ENCODE data around the gene SOX6. TPM values are rescaled to one million over a fixed set of nuclear protein-coding genes. Genes with fewer than 3 reads are reported as not detected.

The SOX6 gene
- 0.03 and 0.70 TPM in 2 replicates for total RNA-seq (2014; rRNA removed; shearing (Covaris generic))
- 0.31 and 0.66 TPM in 2 replicates for polyA plus RNA-seq (2016; fragmentation: Nextera tagmentation; extraction: Ambion mirVana)
- long read RNA-seq, partial matches to known transcripts, result 1 of 1 reads
- long read RNA-seq, other reads (novel, unspliced or antisense), result 0 of 1 reads

DNA sequence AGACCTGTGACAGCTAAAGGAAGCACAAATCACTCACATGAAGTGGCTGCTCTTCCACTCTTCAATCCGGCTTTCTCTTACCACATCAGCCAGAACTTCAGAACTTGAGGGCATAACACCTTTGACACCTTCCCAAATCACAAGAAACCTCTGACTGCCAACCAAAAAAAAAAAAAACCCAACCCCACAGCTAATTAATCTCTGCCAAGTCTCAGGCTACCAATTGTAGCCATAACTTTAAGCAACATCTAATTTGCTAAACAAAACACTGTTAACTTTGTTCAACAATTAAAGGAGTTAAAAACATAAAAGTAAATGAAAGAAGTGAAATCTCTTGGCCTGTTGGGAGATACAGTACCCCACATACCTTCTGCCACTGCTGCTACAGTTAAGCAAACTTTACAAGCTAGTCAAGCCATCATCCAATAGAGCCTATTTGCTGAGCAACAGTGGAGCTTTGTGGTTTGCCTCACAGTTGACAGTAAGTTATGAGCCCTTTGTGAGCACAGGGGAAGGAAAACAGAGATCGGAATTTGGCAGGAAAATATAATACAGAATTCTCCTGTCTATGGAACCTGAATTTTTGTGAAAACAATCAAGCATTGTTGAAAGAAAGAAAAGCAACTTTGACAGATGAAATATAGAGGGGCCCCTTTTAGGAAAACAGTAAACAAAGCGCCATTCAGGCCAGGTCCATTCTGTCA, at the start of gene SOX6:
Gene SOX6 (minus strand): TSS at position 490 of the 704 bp plus-strand sequence. CDS start 15,298 bp downstream, outside the sequence.
- Mint-ChIP-seq H3K36me3 (ENCODE audit: low read depth) (no peaks in the 10 kb centered on the region), H3K27ac (peak within 1 kb of the TSS; percentile 20; the same call in 1 of the 2 replicates), H3K9me3 (no peaks in the 10 kb centered on the region), H3K4me1 (peaks cover 40% of the 10 kb centered on the region), H3K27me3 (ENCODE audit: insufficient read depth, low read depth, poor library complexity) (peaks cover 3% of the 10 kb centered on the region), H3K4me3 (no peak within 1 kb of the TSS)
- ATAC-seq (peak; percentile 76), DNase-seq (ENCODE audit: low spot score) (peak; percentile 27)
- no peaks in the 10 kb centered on the region for H3K36me3 ChIP-seq (ENCODE audit: insufficient read depth)
- no peaks in the 10 kb centered on the region for H3K79me2 ChIP-seq (replicated peaks; ENCODE audit: insufficient read depth)
- no peak within 1 kb of the TSS for H3K27ac ChIP-seq (ENCODE audit: low read depth)
- no peaks in the 10 kb centered on the region for H3K27me3 ChIP-seq (ENCODE audit: insufficient read depth)
- H3F3A ChIP-seq (replicated peaks; ENCODE audit: low read depth), result no peaks in the 10 kb centered on the region
- H4K20me1 ChIP-seq (replicated peaks; ENCODE audit: insufficient read depth), result no peaks in the 10 kb centered on the region
- TF ChIP-seq STAT1 (IDR thresholded peaks at IDR 0.05; ENCODE audit: unreplicated experiment), result no peak
- TF ChIP-seq, protein P1, sequence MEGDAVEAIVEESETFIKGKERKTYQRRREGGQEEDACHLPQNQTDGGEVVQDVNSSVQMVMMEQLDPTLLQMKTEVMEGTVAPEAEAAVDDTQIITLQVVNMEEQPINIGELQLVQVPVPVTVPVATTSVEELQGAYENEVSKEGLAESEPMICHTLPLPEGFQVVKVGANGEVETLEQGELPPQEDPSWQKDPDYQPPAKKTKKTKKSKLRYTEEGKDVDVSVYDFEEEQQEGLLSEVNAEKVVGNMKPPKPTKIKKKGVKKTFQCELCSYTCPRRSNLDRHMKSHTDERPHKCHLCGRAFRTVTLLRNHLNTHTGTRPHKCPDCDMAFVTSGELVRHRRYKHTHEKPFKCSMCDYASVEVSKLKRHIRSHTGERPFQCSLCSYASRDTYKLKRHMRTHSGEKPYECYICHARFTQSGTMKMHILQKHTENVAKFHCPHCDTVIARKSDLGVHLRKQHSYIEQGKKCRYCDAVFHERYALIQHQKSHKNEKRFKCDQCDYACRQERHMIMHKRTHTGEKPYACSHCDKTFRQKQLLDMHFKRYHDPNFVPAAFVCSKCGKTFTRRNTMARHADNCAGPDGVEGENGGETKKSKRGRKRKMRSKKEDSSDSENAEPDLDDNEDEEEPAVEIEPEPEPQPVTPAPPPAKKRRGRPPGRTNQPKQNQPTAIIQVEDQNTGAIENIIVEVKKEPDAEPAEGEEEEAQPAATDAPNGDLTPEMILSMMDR (conservative IDR thresholded peaks at IDR 0.05; ENCODE audit: low read depth in 2 of 2), result 0 out of 4 replicates have a peak, but pooled peaks of 1 of the 2 experiments have one; percentile 4
- H3K9me2 ChIP-seq (ENCODE audit: insufficient read depth), result no peaks in the 10 kb centered on the region
- no peak within 1 kb of the TSS for H3K4me3 ChIP-seq
- no peak within 1 kb of the TSS for H2AFZ ChIP-seq
- H3K4me2 ChIP-seq, result peak within 1 kb of the TSS; percentile 15; the same call in 1 of the 2 replicates
- peaks cover 44% of the 10 kb centered on the region for H3K4me1 ChIP-seq (ENCODE audit: insufficient read depth)

DNA sequence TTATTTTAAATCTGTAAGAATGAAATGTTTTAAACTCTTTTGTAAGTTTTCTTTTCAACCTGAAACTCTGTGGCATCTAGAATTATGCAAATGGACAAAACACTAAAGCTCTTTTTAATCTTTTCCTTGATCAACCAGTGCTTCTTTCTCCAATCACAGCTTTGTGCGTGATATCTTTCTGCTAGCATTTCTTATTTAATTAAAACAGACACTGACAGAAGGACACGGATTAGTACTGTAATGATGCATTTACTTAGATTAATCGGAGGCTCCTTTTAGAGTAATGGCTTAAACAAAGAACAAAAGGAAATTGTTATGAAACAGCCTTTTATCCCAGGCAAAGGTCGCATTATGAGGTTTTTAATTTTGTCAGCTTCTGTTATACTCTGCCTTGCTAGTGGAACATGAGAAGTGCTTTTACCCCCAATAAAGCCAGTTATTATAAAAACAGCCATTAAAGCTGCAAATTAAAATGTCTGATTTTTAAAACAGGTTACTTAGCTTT, 48.5 kb upstream of the SOX6 start:
- Histone ChIP-seq H3K27ac (ENCODE audit: low read depth) (no peak overlapping the region), H3K9me2 (ENCODE audit: insufficient read depth) (no peaks in the 10 kb centered on the region), H4K20me1 (replicated peaks; ENCODE audit: insufficient read depth) (peaks cover 10% of the 10 kb centered on the region; the same call in 1 of the 2 replicates), H3K27me3 (ENCODE audit: insufficient read depth) (peaks cover 100% of the 10 kb centered on the region), H3K4me2 (peak overlapping the region; percentile 35; the same call in 1 of the 2 replicates), H3K4me3 (no peak overlapping the region), H3K79me2 (replicated peaks; ENCODE audit: insufficient read depth) (no peaks in the 10 kb centered on the region), H2AFZ (no peak overlapping the region), H3F3A (replicated peaks; ENCODE audit: low read depth) (no peaks in the 10 kb centered on the region), H3K4me1 (ENCODE audit: insufficient read depth) (peaks cover 41% of the 10 kb centered on the region), H3K36me3 (ENCODE audit: insufficient read depth) (no peaks in the 10 kb centered on the region)
- peaks cover 78% of the 10 kb centered on the region for H3K27me3 Mint-ChIP-seq (ENCODE audit: insufficient read depth, low read depth, poor library complexity)
- TF ChIP-seq NANOG (IDR thresholded peaks at IDR 0.05; ENCODE audit: borderline replicate concordance) (no peak), CREB1 (CRISPR knock-in tag; IDR thresholded peaks at IDR 0.05; ENCODE audit: low read depth) (no peak), STAT1 (IDR thresholded peaks at IDR 0.05; ENCODE audit: unreplicated experiment) (no peak)
- TF ChIP-seq, protein P2, sequence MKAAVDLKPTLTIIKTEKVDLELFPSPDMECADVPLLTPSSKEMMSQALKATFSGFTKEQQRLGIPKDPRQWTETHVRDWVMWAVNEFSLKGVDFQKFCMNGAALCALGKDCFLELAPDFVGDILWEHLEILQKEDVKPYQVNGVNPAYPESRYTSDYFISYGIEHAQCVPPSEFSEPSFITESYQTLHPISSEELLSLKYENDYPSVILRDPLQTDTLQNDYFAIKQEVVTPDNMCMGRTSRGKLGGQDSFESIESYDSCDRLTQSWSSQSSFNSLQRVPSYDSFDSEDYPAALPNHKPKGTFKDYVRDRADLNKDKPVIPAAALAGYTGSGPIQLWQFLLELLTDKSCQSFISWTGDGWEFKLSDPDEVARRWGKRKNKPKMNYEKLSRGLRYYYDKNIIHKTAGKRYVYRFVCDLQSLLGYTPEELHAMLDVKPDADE (IDR thresholded peaks at IDR 0.05), result no peak
- H3K9me3 Mint-ChIP-seq, result no peaks in the 10 kb centered on the region
- peaks cover 49% of the 10 kb centered on the region for H3K4me1 Mint-ChIP-seq
- H3K4me3 Mint-ChIP-seq, result no peak overlapping the region
- no peak for DNase-seq (ENCODE audit: low spot score)
- ATAC-seq, result no peak
- H3K36me3 Mint-ChIP-seq (ENCODE audit: low read depth), result no peaks in the 10 kb centered on the region
- no peak overlapping the region for H3K27ac Mint-ChIP-seq

Data from GM23338 (cell line).